Progenitor cell of endocrine pancreas (in vitro differentiated cells): ENCODE data around the gene NXPH1. TPM values are rescaled to one million over a fixed set of nuclear protein-coding genes. Genes with fewer than 3 reads are reported as not detected.

Source experiments
- DNase-seq: peaks from one replicate; pipeline ENCODE4 v3.0.0; 2021; ENCODE audit warnings: low spot score; ENCODE audit not compliant: unreplicated experiment
- H3K27ac Mint-ChIP-seq: 2 replicates; pipeline ENCODE4 v1.8.0; 2021; ENCODE audit warnings: mild to moderate bottlenecking, moderate library complexity, mixed read lengths
- H3K27me3 Mint-ChIP-seq: 2 replicates; pipeline ENCODE4 v1.8.0; 2021; ENCODE audit warnings: mixed read lengths
- H3K36me3 Mint-ChIP-seq: 2 replicates; pipeline ENCODE4 v1.8.0; 2022; ENCODE audit warnings: mixed read lengths; ENCODE audit not compliant: insufficient read depth
- H3K4me1 Mint-ChIP-seq: 2 replicates; pipeline ENCODE4 v1.8.0; 2021; ENCODE audit warnings: low read depth, mixed read lengths
- H3K4me3 Mint-ChIP-seq: 2 replicates; pipeline ENCODE4 v1.8.0; 2021; ENCODE audit warnings: low read depth, mild to moderate bottlenecking, moderate library complexity, mixed read lengths
- H3K9me3 Mint-ChIP-seq: 2 replicates; pipeline ENCODE4 v1.8.0; 2021; ENCODE audit warnings: low read depth, mixed read lengths
- CTCF ChIP-seq: fragments of 200-600 bp; sonication (generic); IDR thresholded peaks from one replicate; pipeline ENCODE4 v1.5.0; 2021; ENCODE audit warnings: antibody characterized with exemption, mild to moderate bottlenecking; ENCODE audit not compliant: unreplicated experiment
- total RNA-seq: library from RNA; stranded (reverse); gene quantifications from 2 replicates; pipeline ENCODE4 v1.2.1, GENCODE V29; 2021

The NXPH1 gene
- total RNA-seq, 1 donor from 2014 or later, result not detected

DNA sequence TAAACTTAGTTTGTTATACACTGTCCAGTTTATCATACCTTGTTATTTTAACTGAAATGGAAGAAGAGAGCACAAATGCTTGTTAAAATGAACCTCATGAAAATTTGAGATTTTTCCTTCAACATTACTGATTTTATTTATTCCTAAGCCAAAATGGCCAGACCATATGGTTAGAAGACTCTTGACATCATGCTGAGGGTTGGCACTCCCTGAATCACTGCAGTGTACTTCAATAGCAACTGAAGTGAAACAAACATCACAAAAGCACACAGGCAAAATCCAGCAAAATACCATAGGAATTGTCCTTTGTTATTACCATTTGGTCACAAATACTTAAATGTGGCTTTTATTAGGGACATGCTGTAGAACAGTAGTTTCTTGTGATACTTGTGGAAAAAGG, 347.8 kb downstream of the NXPH1 start:
- Mint-ChIP-seq H3K27ac (no peak overlapping the region), H3K36me3 (no peaks in the 10 kb centered on the region), H3K4me3 (no peak overlapping the region), H3K27me3 (no peaks in the 10 kb centered on the region), H3K4me1 (no peaks in the 10 kb centered on the region), H3K9me3 (no peaks in the 10 kb centered on the region)
- DNase-seq, result no peak
- no peak for TF ChIP-seq CTCF

DNA sequence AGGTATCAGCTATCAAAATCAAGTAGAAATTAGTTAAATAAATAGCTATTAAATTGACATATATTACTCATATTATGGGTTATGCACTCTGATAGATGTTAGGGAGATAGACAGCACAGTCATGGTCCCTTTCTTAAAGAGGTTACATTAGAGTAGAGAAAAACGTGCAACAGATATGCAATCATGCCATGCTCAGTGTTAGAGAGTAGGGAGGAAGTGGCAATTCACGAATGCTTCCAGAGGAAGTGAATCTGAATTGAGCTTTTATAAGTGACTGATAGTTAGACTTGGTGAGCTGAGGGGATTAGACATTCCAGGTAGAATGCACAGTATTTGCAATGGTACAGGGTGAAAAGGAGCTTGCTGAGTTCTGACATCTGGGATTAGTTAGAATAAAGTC, 349.8 kb downstream of the NXPH1 start:
- no peaks in the 10 kb centered on the region for H3K27me3 Mint-ChIP-seq
- no peaks in the 10 kb centered on the region for H3K36me3 Mint-ChIP-seq
- no peak overlapping the region for H3K4me3 Mint-ChIP-seq
- H3K9me3 Mint-ChIP-seq, result peaks cover 2% of the 10 kb centered on the region
- DNase-seq, result no peak
- H3K27ac Mint-ChIP-seq, result no peak overlapping the region
- TF ChIP-seq CTCF, result no peak
- no peaks in the 10 kb centered on the region for H3K4me1 Mint-ChIP-seq

DNA sequence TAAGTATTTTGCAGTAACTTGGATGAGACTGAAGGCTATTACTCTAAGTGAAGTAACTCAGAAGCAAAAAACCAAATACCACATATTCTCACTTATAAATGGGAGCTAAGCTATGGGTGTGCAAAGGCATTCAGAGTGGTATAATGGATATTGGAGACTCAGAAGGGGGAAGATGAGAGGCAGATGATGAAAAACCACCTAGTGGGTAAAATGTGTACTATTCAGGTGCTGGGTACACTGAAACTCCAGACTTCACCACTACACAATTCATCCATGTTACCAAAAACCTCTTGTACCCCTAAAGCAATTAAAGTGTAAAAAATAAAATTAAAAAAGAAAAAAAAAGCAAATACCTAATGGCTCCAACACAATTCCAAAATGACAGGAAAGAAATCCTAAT, 351.7 kb downstream of the NXPH1 start:
- no peaks in the 10 kb centered on the region for H3K27me3 Mint-ChIP-seq
- H3K4me3 Mint-ChIP-seq, result no peak overlapping the region
- DNase-seq, result no peak
- no peaks in the 10 kb centered on the region for H3K36me3 Mint-ChIP-seq
- TF ChIP-seq CTCF, result peak; percentile 12
- no peaks in the 10 kb centered on the region for H3K4me1 Mint-ChIP-seq
- H3K9me3 Mint-ChIP-seq, result peaks cover 3% of the 10 kb centered on the region
- H3K27ac Mint-ChIP-seq, result no peak overlapping the region

DNA sequence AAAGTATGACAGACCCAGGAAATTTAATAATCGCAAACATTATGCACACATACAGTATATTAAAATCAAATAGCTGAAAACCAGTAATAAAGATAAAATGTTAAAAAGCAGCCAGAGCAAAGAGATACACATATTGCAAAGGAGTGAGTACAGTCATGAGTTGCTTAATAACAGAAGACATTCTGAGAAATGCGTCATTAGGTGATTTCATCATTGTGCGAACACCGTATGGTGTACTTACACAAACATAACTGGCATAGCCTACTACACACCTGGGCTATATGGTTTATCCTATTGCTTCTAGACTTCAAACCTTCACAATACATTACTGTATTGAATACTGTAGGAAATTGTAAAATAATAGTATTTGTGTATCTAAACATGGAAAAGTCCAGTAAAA, 367.6 kb downstream of the NXPH1 start:
- no peak for DNase-seq

More for the DNA sequence above, 367.6 kb downstream of the NXPH1 start:
- Mint-ChIP-seq H3K9me3 (peaks cover 3% of the 10 kb centered on the region), H3K4me1 (no peaks in the 10 kb centered on the region), H3K4me3 (no peak overlapping the region), H3K36me3 (no peaks in the 10 kb centered on the region), H3K27ac (no peak overlapping the region), H3K27me3 (no peaks in the 10 kb centered on the region)
- TF ChIP-seq CTCF, result no peak

Other genes with a start within 250 kb of the NXPH1 start
- gene ICA1, start 171.4 kb upstream of the NXPH1 start, total RNA-seq, result 48.8 and 61.7 TPM in 2 replicates